HG03280 (cell line): ENCODE results near the gene PIGL.
"Not testable (repeated sequence)": the region's sequence is repeated elsewhere in the genome, so short reads cannot be mapped to it uniquely, and the experiment has no call there.

ENCODE experiments used
- ATAC-seq: cut with Tn5 transposase; IDR thresholded peaks from one replicate; pipeline ENCODE4 v1.9.1; 2021; ENCODE audit warnings: mild to moderate bottlenecking, moderate library complexity; ENCODE audit not compliant: unreplicated experiment

PIGL gene

GRCh38 chr17:16217002-16217635 lies at the start of gene PIGL:
Gene PIGL (plus strand): TSS chr17:16217210. CDS start chr17:16217227, 17 bp downstream.
- peak; percentile 27 for ATAC-seq

GRCh38 chr17:16171613-16172012 lies 45.4 kb upstream of the PIGL start:
- no peak for ATAC-seq

GRCh38 chr17:16178836-16179235 lies 38.2 kb upstream of the PIGL start:
- no peak for ATAC-seq

- ATAC-seq, result no peak
These were observed 35.4 kb upstream of the PIGL start for GRCh38 chr17:16181581-16181980.

GRCh38 chr17:16187642-16188041 lies 29.4 kb upstream of the PIGL start:
- ATAC-seq, result no peak

GRCh38 chr17:16189791-16190348 lies 27.1 kb upstream of the PIGL start:
- ATAC-seq, result no peak

GRCh38 chr17:16190703-16191360 lies 26.2 kb upstream of the PIGL start:
- ATAC-seq, result no peak

GRCh38 chr17:16191604-16192003 lies 25.4 kb upstream of the PIGL start:
- ATAC-seq, result no peak

- not testable (repeated sequence) for ATAC-seq
These were observed 22.6 kb upstream of the PIGL start for GRCh38 chr17:16194307-16194835.

- ATAC-seq, result no peak
These were observed 19.7 kb upstream of the PIGL start for GRCh38 chr17:16197276-16197675.

GRCh38 chr17:16199093-16199492 lies 17.9 kb upstream of the PIGL start:
- no peak for ATAC-seq

GRCh38 chr17:16201693-16202131 lies 15.3 kb upstream of the PIGL start:
- not testable (repeated sequence) for ATAC-seq

GRCh38 chr17:16202554-16203500 lies 14.2 kb upstream of the PIGL start:
- ATAC-seq, result not testable (repeated sequence)

- not testable (repeated sequence) for ATAC-seq
These were observed 12.2 kb upstream of the PIGL start for GRCh38 chr17:16204763-16205162.

GRCh38 chr17:16211590-16211989 lies 5.4 kb upstream of the PIGL start:
- ATAC-seq, result no peak

- no peak for ATAC-seq
These were observed 4.2 kb upstream of the PIGL start for GRCh38 chr17:16212793-16213192.

- ATAC-seq, result no peak
These were observed 2.6 kb upstream of the PIGL start for GRCh38 chr17:16214190-16215001.

- ATAC-seq, result peak; percentile 42
These were observed 2.1 kb upstream of the PIGL start for GRCh38 chr17:16215002-16215272.

- ATAC-seq, result peak; percentile 75
These were observed 1.6 kb upstream of the PIGL start, which contains the start of gene NCOR1 for GRCh38 chr17:16215273-16215964. Gene NCOR1 (minus strand): TSS chr17:16215534. CDS start chr17:16194569, 20,965 bp downstream.

GRCh38 chr17:16215965-16216316 lies 1.1 kb upstream of the PIGL start:
- peak; percentile 1 for ATAC-seq
